Liver (tissue), 3 donors: Measurements from ENCODE around the gene CBFA2T3.

Source experiments
- ATF3 ChIP-seq: IDR thresholded peaks from 2 replicates; pipeline ENCODE4 v1.6.1; 2016; ENCODE audit warnings: antibody characterized with exemption
- CTCF ChIP-seq: fragments of 150-350 bp; IDR thresholded peaks from 2 replicates; pipeline ENCODE4 v1.5.1; 2017; ENCODE audit warnings: improper control_type of control experiment, low read depth, low read length; ENCODE audit not compliant: missing input control
- EGR1 ChIP-seq, 2 donors: IDR thresholded peaks; 2 replicates each; pipeline ENCODE4 v1.6.1; 2016 to 2018; ENCODE audit warnings: antibody characterized with exemption in 2 of 2, low read depth in 2 of 2
- SP1 ChIP-seq: IDR thresholded peaks from 2 replicates; pipeline ENCODE4 v1.6.1; 2018; ENCODE audit warnings: antibody characterized with exemption, mild to moderate bottlenecking
- YY1 ChIP-seq: IDR thresholded peaks from 2 replicates; pipeline ENCODE4 v1.6.1; 2016; ENCODE audit warnings: antibody characterized with exemption, mild to moderate bottlenecking
- donor health status: healthy.
- donor health status: healthy.

DNA sequence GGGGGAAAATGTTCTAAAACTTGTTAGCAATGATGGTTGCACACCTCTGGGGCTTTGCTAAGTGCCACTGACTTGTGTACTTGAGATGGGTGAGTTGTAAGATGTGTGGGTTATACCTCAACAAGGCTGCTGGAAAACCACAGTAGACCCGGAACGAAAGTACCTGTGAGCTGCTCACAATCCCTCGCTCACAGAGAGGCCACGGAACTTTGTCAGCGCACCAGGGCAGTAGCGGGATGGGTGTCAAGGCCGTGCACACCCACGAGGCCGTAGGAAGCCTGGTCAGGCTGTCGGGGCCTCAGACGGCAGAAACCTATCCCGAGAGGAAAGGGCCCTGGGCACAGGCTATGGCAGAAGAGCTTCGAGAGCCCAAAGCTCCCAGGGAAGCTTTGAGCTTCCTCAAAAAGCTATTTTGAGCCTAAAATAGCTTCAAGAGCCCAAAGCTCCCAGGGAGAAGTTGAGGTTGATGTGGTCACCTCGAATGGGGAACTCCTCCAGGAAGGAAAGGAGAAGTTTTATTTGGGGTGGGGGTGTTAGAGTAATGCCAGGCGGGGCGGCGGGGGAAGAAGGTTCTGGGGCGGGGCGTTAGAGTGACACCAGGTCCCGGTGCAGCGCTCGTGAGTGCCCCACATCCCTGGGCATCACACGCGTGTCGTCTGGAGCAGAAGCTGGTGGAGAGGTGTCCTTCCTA, 19.0 kb downstream of the CBFA2T3 start:
- no peak for TF ChIP-seq ATF3
- TF ChIP-seq SP1 = no peak
- TF ChIP-seq CTCF = no peak
- no peak for TF ChIP-seq YY1
- TF ChIP-seq EGR1 (IDR thresholded peaks at IDR 0.05; ENCODE audit: low read depth in 2 of 2) = no peak
